HPDE6-E6E7 (cell line): Measurements from ENCODE around the gene TCEAL1.

Source experiments
- DNase-seq: peaks from one replicate; pipeline ENCODE4 v3.0.0; 2011; ENCODE audit warnings: missing footprints; ENCODE audit errors: extremely low spot score

TCEAL1 gene

GRCh38 chrX:103678199-103678993 lies 49.6 kb downstream of the TCEAL1 start:
- no peak for DNase-seq
